ENCODE results near the gene OCA2.
"Not testable (repeated sequence)": the region's sequence is repeated elsewhere in the genome, so short reads cannot be mapped to it uniquely, and the experiment has no call there.

Gene OCA2

DNA sequence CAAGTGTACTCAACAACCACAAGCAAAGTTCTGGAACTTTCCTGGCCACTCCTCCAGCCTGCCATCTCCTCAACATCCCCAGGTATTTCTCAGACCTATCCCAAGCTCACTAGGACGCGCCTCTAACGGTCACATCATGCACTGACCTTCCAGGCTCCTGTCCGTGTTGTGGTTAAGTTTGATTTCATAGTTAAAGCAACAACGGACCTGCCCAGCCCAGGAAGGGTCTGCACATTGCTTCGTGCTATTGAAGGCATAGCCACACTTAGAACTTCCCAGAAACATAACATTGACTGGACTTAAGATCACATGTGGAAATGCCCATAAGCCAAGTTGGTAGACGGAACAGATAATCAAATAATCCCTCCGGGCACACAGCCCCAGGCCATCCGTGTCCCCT, 85.1 kb downstream of the OCA2 start:
- peaks cover 13% of the 10 kb centered on the region for H3K9me3 Mint-ChIP-seq
- no peaks in the 10 kb centered on the region for H3K27me3 Mint-ChIP-seq (ENCODE audit: low read depth, poor library complexity)
- no peak overlapping the region for H3K27ac Mint-ChIP-seq
- no peak for DNase-seq
- no peak overlapping the region for H3K4me3 Mint-ChIP-seq
- H3K4me1 Mint-ChIP-seq: peaks cover 21% of the 10 kb centered on the region
- H3K36me3 Mint-ChIP-seq (ENCODE audit: low read depth): no peaks in the 10 kb centered on the region
- TF ChIP-seq, protein P1, sequence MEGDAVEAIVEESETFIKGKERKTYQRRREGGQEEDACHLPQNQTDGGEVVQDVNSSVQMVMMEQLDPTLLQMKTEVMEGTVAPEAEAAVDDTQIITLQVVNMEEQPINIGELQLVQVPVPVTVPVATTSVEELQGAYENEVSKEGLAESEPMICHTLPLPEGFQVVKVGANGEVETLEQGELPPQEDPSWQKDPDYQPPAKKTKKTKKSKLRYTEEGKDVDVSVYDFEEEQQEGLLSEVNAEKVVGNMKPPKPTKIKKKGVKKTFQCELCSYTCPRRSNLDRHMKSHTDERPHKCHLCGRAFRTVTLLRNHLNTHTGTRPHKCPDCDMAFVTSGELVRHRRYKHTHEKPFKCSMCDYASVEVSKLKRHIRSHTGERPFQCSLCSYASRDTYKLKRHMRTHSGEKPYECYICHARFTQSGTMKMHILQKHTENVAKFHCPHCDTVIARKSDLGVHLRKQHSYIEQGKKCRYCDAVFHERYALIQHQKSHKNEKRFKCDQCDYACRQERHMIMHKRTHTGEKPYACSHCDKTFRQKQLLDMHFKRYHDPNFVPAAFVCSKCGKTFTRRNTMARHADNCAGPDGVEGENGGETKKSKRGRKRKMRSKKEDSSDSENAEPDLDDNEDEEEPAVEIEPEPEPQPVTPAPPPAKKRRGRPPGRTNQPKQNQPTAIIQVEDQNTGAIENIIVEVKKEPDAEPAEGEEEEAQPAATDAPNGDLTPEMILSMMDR (IDR thresholded peaks at IDR 0.05): no peak

DNA sequence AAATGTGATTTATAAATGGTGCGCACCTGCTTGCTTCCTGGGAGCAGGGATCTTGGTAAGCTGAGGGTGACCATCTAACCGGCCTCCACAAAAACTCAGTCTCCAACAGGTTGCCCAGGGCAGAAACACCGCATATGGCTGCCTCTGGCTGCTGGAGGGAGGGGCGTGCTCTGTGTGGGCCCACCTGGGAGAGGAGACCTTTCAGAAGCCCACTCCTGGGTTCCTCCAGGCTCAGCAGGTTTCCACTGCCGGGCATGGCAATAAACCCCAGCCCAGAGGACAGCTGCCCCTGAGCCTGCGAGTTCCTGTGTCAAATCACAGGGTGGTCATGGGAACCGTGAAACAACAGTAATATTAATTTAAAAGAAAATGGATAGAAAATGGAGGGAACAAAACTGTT, 85.6 kb downstream of the OCA2 start:
- no peaks in the 10 kb centered on the region for H3K27me3 Mint-ChIP-seq (ENCODE audit: low read depth, poor library complexity)
- no peak for DNase-seq

DNA sequence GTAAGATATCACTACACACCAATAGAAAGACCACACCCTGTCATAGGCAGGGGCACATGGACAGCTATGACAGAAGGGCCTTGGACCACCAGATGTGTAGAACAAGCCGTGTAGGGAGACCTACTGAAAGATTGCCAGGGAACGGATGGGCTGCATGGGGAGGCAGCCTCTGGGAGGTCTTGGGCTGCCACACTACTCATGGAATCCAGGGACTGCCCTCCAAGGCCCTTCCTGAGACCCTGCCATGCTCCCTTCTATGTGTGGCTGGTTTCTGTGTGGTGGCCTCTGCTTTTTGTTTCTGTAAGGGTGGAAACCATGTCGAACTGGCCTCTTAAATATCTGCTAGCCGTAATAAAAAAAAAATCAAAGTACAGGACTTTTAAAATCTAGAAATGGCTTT, 86.9 kb downstream of the OCA2 start:
- Mint-ChIP-seq H3K4me3 (no peak overlapping the region), H3K27me3 (ENCODE audit: low read depth, poor library complexity) (no peaks in the 10 kb centered on the region)

More for the DNA sequence above, 85.6 kb downstream of the OCA2 start:
- Mint-ChIP-seq H3K4me1 (peaks cover 16% of the 10 kb centered on the region), H3K4me3 (no peak overlapping the region), H3K36me3 (ENCODE audit: low read depth) (no peaks in the 10 kb centered on the region), H3K27ac (no peak overlapping the region), H3K9me3 (peaks cover 17% of the 10 kb centered on the region)
- TF ChIP-seq, protein P1 (IDR thresholded peaks at IDR 0.05): no peak

GRCh38 chr15:28008175-28008574, 90.9 kb downstream of the OCA2 start:
- not testable (repeated sequence) for H3K4me1 Mint-ChIP-seq; DNase-seq; H3K36me3 Mint-ChIP-seq (ENCODE audit: low read depth); H3K27me3 Mint-ChIP-seq (ENCODE audit: low read depth, poor library complexity); H3K27ac Mint-ChIP-seq; H3K4me3 Mint-ChIP-seq
- peaks cover 19% of the 10 kb centered on the region for H3K9me3 Mint-ChIP-seq

More for the DNA sequence above, 86.9 kb downstream of the OCA2 start:
- H3K4me1 Mint-ChIP-seq: peaks cover 3% of the 10 kb centered on the region
- no peaks in the 10 kb centered on the region for H3K36me3 Mint-ChIP-seq (ENCODE audit: low read depth)
- peaks cover 19% of the 10 kb centered on the region for H3K9me3 Mint-ChIP-seq
- no peak overlapping the region for H3K27ac Mint-ChIP-seq
- TF ChIP-seq, protein P1 (IDR thresholded peaks at IDR 0.05): no peak
- no peak for DNase-seq

- TF ChIP-seq, protein P1 (IDR thresholded peaks at IDR 0.05): no peak
- Mint-ChIP-seq H3K4me1 (no peaks in the 10 kb centered on the region), H3K27me3 (ENCODE audit: low read depth, poor library complexity) (peaks cover 3% of the 10 kb centered on the region), H3K9me3 (peaks cover 19% of the 10 kb centered on the region), H3K27ac (no peak overlapping the region), H3K4me3 (no peak overlapping the region), H3K36me3 (ENCODE audit: low read depth) (no peaks in the 10 kb centered on the region)
- no peak for DNase-seq
Observed at GRCh38 chr15:28006116-28006905, 92.8 kb downstream of the OCA2 start.

- Mint-ChIP-seq H3K27me3 (ENCODE audit: low read depth, poor library complexity) (peaks cover 3% of the 10 kb centered on the region), H3K9me3 (peaks cover 17% of the 10 kb centered on the region)
- DNase-seq: no peak
Observed at GRCh38 chr15:28005004-28005527, 94.0 kb downstream of the OCA2 start.

More at GRCh38 chr15:28005004-28005527, 94.0 kb downstream of the OCA2 start:
- H3K4me1 Mint-ChIP-seq: no peaks in the 10 kb centered on the region
- H3K27ac Mint-ChIP-seq: no peak overlapping the region
- no peak overlapping the region for H3K4me3 Mint-ChIP-seq
- TF ChIP-seq, protein P1 (IDR thresholded peaks at IDR 0.05): no peak
- H3K36me3 Mint-ChIP-seq (ENCODE audit: low read depth): no peaks in the 10 kb centered on the region
